K562 (cell line): ENCODE measurements around the gene SH2D1A. TPM values are rescaled to one million over a fixed set of nuclear protein-coding genes. Genes with fewer than 3 reads are reported as not detected.

Experiments
- ATAC-seq: fragments of 200-7000 bp; cut with Tn5 transposase; 3 replicates; pipeline ENCODE4 v1.9.1; 2020; ENCODE audit warnings: moderate library complexity
- BruUV-seq: library from RNA; stranded (reverse); fragments of 400-500 nt; replicated peaks from 2 replicates; lab custom pipeline; 2021; lab: Mats Ljungman, UMichigan
- CTCF ChIA-PET: fragments of 300-600 bp; formaldehyde crosslinking; extraction: SDS; loops from one replicate; lab custom pipeline; 2021; ENCODE audit warnings: low intra/inter-chr PET ratio; lab: Yijun Ruan, JAX
- POLR2A ChIA-PET: fragments of 300-600, 350-650 bp; sonication (Branson Sonifier 250); formaldehyde crosslinking; extraction: SDS; loops from one replicate; lab custom pipeline; 2021; ENCODE audit warnings: antibody characterized with exemption, inconsistent platforms; lab: Yijun Ruan, JAX
- DNase-seq, 4 experiments: peaks; one replicate each; pipeline versions ENCODE4 v3.0.0 to v3.0.0-alpha.2; 2011 to 2018; ENCODE audit warnings: low spot score in 3 of 4, mixed read lengths in 3 of 4; ENCODE audit errors: extremely low read depth in 1 of 4
- FAIRE-seq: peaks from 2 replicates; lab custom pipeline; 2011; peaks lifted over from hg19 to GRCh38; lab: Jason Lieb, UNC
- H2AFZ ChIP-seq: 2 replicates; pipeline ENCODE4 v1.6.0; 2011; ENCODE audit warnings: low read depth, low read length, control low read depth, inconsistent platforms
- H3K27ac ChIP-seq: fragments of 200-600 bp; 3 replicates; pipeline ENCODE4 v1.8.0; 2011; ENCODE audit warnings: low read depth, mild to moderate bottlenecking, control low read depth, inconsistent platforms, low read length, moderate library complexity, mixed read lengths; ENCODE audit errors: extremely low read depth
- H3K27me3 ChIP-seq, 2 experiments: fragments of 300-600 bp in 1 of 2; 2 replicates in 1 of 2; 3 replicates in 1 of 2; pipeline versions ENCODE4 v1.6.0 to v1.8.0; 2011; ENCODE audit warnings: inconsistent platforms in 2 of 2, low read length in 2 of 2, mild to moderate bottlenecking in 1 of 2, mixed read lengths in 1 of 2, moderate library complexity in 1 of 2; ENCODE audit not compliant: control insufficient read depth in 2 of 2, insufficient read depth in 2 of 2
- H3K36me3 ChIP-seq: fragments of 300-600 bp; 3 replicates; pipeline ENCODE4 v1.8.0; 2011; ENCODE audit warnings: mild to moderate bottlenecking, low read length, inconsistent platforms; ENCODE audit not compliant: control insufficient read depth, insufficient read depth
- H3K4me1 ChIP-seq, 2 experiments: fragments of 200-600 bp in 1 of 2; replicated peaks in 1 of 2; 2 replicates in 1 of 2; 3 replicates in 1 of 2; pipeline versions ENCODE4 v1.5.1 to v1.8.0; 2011; ENCODE audit warnings: inconsistent platforms in 2 of 2, low read length in 2 of 2, mild to moderate bottlenecking in 1 of 2, mixed read lengths in 1 of 2, moderate library complexity in 1 of 2; ENCODE audit not compliant: control insufficient read depth in 2 of 2, insufficient read depth in 2 of 2
- H3K4me2 ChIP-seq: 2 replicates; pipeline ENCODE4 v1.6.1; 2011; ENCODE audit warnings: low read length, control low read depth, inconsistent platforms, mixed read lengths; ENCODE audit not compliant: insufficient read depth
- H3K4me3 ChIP-seq: fragments of 200-600 bp; sonication (generic), shearing (Covaris generic); 2 replicates; pipeline ENCODE4 v1.5.1; 2016; ENCODE audit warnings: control low read depth, inconsistent platforms
- H3K79me2 ChIP-seq: fragments of 200-600 bp; 3 replicates; pipeline ENCODE4 v1.8.0; 2011; ENCODE audit warnings: low read length, inconsistent platforms; ENCODE audit not compliant: control insufficient read depth, insufficient read depth
- H3K9ac ChIP-seq, 2 experiments: 2 replicates each; pipeline versions ENCODE4 v1.6.0 to v1.6.1; 2011; ENCODE audit warnings: low read depth in 2 of 2, low read length in 2 of 2, control low read depth in 1 of 2, inconsistent platforms in 1 of 2, mild to moderate bottlenecking in 1 of 2, mixed read lengths in 1 of 2; ENCODE audit not compliant: insufficient read depth in 1 of 2
- H3K9me1 ChIP-seq: one replicate; pipeline ENCODE4 v1.6.0; 2011; ENCODE audit warnings: inconsistent platforms, mild to moderate bottlenecking, low read length, moderate library complexity; ENCODE audit not compliant: control insufficient read depth, insufficient read depth
- H3K9me3 ChIP-seq: replicated peaks from 2 replicates; pipeline ENCODE4 v1.5.1; 2011; ENCODE audit warnings: low read depth, low read length, inconsistent platforms; ENCODE audit not compliant: control insufficient read depth, insufficient read depth
- H4K20me1 ChIP-seq: replicated peaks from 2 replicates; pipeline ENCODE4 v1.6.1; 2011; ENCODE audit warnings: low read length, inconsistent platforms, mixed read lengths; ENCODE audit not compliant: control insufficient read depth, insufficient read depth
- ADNP ChIP-seq: fragments of 200-800 bp; sonication (Bioruptor generic); IDR thresholded peaks from 2 replicates; pipeline ENCODE4 v1.6.1; 2016; ENCODE audit warnings: missing genetic modification characterization, missing compliant biosample characterization
- FOXJ2 ChIP-seq: fragments of 200-800 bp; sonication (Bioruptor generic); IDR thresholded peaks from 2 replicates; pipeline ENCODE4 v1.6.1; 2016; ENCODE audit warnings: missing genetic modification characterization, missing compliant biosample characterization
- GTF2E2 ChIP-seq: fragments of 200-800 bp; sonication (Bioruptor generic); IDR thresholded peaks from 2 replicates; pipeline ENCODE4 v1.6.1; 2016; ENCODE audit warnings: missing genetic modification characterization, missing compliant biosample characterization
- MEF2A ChIP-seq: IDR thresholded peaks from 2 replicates; pipeline ENCODE4 v1.6.1; 2011; ENCODE audit warnings: low read depth, mild to moderate bottlenecking, low read length, moderate library complexity; ENCODE audit not compliant: control insufficient read depth
- MEF2D ChIP-seq: conservative IDR thresholded peaks from 2 replicates; pipeline ENCODE4 v1.6.1; 2016; ENCODE audit warnings: low read depth, missing genetic modification characterization, missing compliant biosample characterization
- PTTG1 ChIP-seq: fragments of 450-650 bp; IDR thresholded peaks from 2 replicates; pipeline ENCODE4 v1.6.1; 2016; ENCODE audit warnings: low read depth, mild to moderate bottlenecking, missing genetic modification characterization, missing compliant biosample characterization
- SIX5 ChIP-seq, 2 experiments: IDR thresholded peaks; 2 replicates each; pipeline ENCODE4 v1.6.1; 2011; ENCODE audit warnings: low read length in 2 of 2, borderline replicate concordance in 1 of 2, low read depth in 1 of 2, mild to moderate bottlenecking in 1 of 2, moderate library complexity in 1 of 2; ENCODE audit not compliant: insufficient read depth in 1 of 2
- SMAD4 ChIP-seq: fragments of 250-450 bp; sonication (Bioruptor Pico); conservative IDR thresholded peaks from 2 replicates; pipeline ENCODE4 v1.8.0; 2021; ENCODE audit warnings: inconsistent platforms, mild to moderate bottlenecking, moderate library complexity
- TOE1 ChIP-seq, 2 experiments: fragments of 450-650 bp in 1 of 2; sonication (generic) in 1 of 2; formaldehyde crosslinking in 1 of 2; IDR thresholded peaks; 2 replicates each; pipeline versions ENCODE4 v1.7.1 to v1.8.0; 2016 to 2022; ENCODE audit warnings: borderline replicate concordance in 2 of 2, mild to moderate bottlenecking in 2 of 2, antibody characterized with exemption in 1 of 2, inconsistent platforms in 1 of 2, low read depth in 1 of 2, missing genetic modification reagents in 1 of 2, moderate library complexity in 1 of 2
- ZNF668 ChIP-seq: fragments of 250-450 bp; sonication (Bioruptor Pico); IDR thresholded peaks from 2 replicates; pipeline ENCODE4 v1.8.0; 2022; ENCODE audit warnings: mild to moderate bottlenecking, inconsistent platforms
- ZNF695 ChIP-seq: fragments of 450-650 bp; formaldehyde crosslinking; IDR thresholded peaks from 2 replicates; pipeline ENCODE4 v1.4.0; 2020; ENCODE audit warnings: mild to moderate bottlenecking, moderate library complexity
- WGBS: fragments of 100-300 bp; shearing (Covaris generic); methylation state at CpG from one replicate; pipeline ENCODE4 v1.1.6; 2016; ENCODE audit warnings: low coverage, mixed read lengths; ENCODE audit not compliant: insufficient coverage; ENCODE audit errors: missing lambda C conversion rate; 5-methylcytosine and 5-hydroxymethylcytosine counted together
- in situ Hi-C: fragments of 300-500 bp; cut with MboI; formaldehyde crosslinking; loops from 4 replicates; pipeline ENCODE4 v1.15.0; 2018; ENCODE audit warnings: inconsistent platforms, mixed read lengths
- intact Hi-C: fragments of 100-400 bp; cut with micrococcal nuclease; formaldehyde crosslinking; loops from 2 replicates; pipeline ENCODE4 v1.14.2; 2022
- polyA plus RNA-seq, 8 experiments: library from polyadenylated mRNA; depleted of rRNA in 4 of 8; stranded (reverse) in 5 of 8; unstranded in 3 of 8; fragments of >200 nt; fragmentation: Nextera tagmentation in 2 of 8; fragmentation: Illumina TruSeq in 1 of 8; extraction: Ambion mirVana in 2 of 8; extraction: Trizol in 1 of 8; gene quantifications; 2 replicates each; pipeline versions ENCODE4 v1.2.1 to v1.2.3, GENCODE V29; 2011 to 2014; ENCODE audit warnings: inconsistent platforms in 1 of 8, missing spikeins in 1 of 8
- total RNA-seq, 7 experiments: library from RNA; depleted of rRNA in 6 of 7; stranded (reverse); fragments of >200 nt in 6 of 7; fragmentation: Illumina TruSeq in 2 of 7; extraction: Trizol in 2 of 7; gene quantifications; 2 replicates each; pipeline versions ENCODE4 v1.2.1 to v1.2.3, GENCODE V29; 2011 to 2021; ENCODE audit warnings: low replicate concordance in 1 of 7
- TF ChIP-seq, protein P1 (sequence below): sonication (generic); formaldehyde crosslinking; IDR thresholded peaks from 2 replicates; pipeline ENCODE4 v1.8.1; 2023; ENCODE audit warnings: mild to moderate bottlenecking, missing genetic modification reagents, moderate library complexity

Gene SH2D1A
- total and polyA plus RNA-seq, 9 of the 15 experiments (the other 6 are each of a cell fraction or from before 2014, with no cell fraction given) = 0.07 to 0.52 (median 0.19) TPM

DNA sequence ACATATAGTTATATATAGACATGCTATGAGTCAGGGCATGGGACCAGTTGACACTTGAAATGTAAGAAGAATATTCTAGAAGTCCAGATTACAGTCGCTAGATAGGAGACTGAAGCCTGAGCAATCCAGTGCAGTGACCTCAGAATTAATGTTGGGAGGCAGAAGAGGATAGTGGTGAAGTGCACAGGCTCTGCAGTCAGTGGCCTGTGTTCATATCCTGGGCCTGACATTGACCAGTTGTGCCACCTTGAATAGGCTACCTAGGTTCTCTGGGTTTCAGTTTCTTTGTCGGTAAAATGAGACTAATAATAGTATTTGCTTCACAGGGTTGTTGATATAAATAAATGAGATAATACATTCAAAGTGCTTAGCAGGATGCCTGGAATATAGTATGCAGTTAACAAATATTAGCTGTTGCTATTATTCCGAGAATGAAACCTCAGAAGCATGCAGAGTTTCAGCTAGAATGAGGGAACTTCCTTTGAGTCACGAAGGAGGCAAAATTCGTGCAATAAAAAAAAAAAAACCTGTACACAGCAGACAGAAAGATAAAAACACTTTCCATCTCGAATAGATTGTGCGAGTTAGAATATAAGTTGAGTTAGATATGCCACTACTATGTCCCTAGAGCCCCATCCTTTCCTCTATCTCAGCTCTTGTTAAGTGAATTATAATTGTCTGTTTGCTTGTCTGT lies 4.0 kb upstream of the SH2D1A start:
- H4K20me1 ChIP-seq = no peaks in the 10 kb centered on the region
- ATAC-seq = peak; percentile 52
- no peak overlapping the region; the same call in 1 of the 3 replicates for H3K27ac ChIP-seq
- H3K27me3 ChIP-seq = no peaks in the 10 kb centered on the region
- ChIA-PET CTCF (no interaction called here), POLR2A (interaction anchor here (0.6 kb wide), 2 partner anchors 11 to 62 kb away, joined by 3 to 4 read pairs; no protein-coding TSS in a partner anchor)
- no peak overlapping the region for H3K4me3 ChIP-seq
- no peaks in the 10 kb centered on the region for H3K36me3 ChIP-seq
- no peak overlapping the region; a peak in 1 of 4 replicates for H3K9ac ChIP-seq
- H3K4me1 ChIP-seq = peaks cover 14 to 28% of the 10 kb centered on the region in 2 experiments; a peak in 4 of 5 replicates
- no peak for DNase-seq
- FAIRE-seq = no peak
- intact Hi-C loops = no loop called here
- no peaks in the 10 kb centered on the region for H3K9me1 ChIP-seq
- no TSS peak for BruUV-seq
- in situ Hi-C loops = no loop called here
- no peaks in the 10 kb centered on the region for H3K79me2 ChIP-seq
- 50% methylated on average over 7 of the region's 7 CpGs for WGBS
- H3K4me2 ChIP-seq = no peak overlapping the region
- no peaks in the 10 kb centered on the region for H3K9me3 ChIP-seq
- H2AFZ ChIP-seq = peak overlapping the region; percentile 67
- TF ChIP-seq ZNF695 (CRISPR knock-in tag) (no peak), TOE1 (IDR thresholded peaks at IDR 0.05; ENCODE audit: borderline replicate concordance) (no peak), TOE1 (CRISPR knock-in tag; IDR thresholded peaks at IDR 0.05; ENCODE audit: borderline replicate concordance, low read depth) (no peak), GTF2E2 (tag) (no peak), ZNF668 (CRISPR knock-in tag) (no peak), PTTG1 (tag) (no peak), FOXJ2 (tag) (no peak), SIX5 (IDR thresholded peaks at IDR 0.05; ENCODE audit: borderline replicate concordance in 1 of 2, insufficient read depth in 1 of 2, low read depth in 1 of 2, low read length in 2 of 2) (no peak), MEF2D (0 out of 2 replicates have a peak, but pooled peaks have one; percentile 5), MEF2A (0 out of 2 replicates have a peak, but pooled peaks have one; percentile 30), ADNP (tag) (peak; percentile 61), SMAD4 (CRISPR knock-in tag) (no peak)
- TF ChIP-seq, protein P1, sequence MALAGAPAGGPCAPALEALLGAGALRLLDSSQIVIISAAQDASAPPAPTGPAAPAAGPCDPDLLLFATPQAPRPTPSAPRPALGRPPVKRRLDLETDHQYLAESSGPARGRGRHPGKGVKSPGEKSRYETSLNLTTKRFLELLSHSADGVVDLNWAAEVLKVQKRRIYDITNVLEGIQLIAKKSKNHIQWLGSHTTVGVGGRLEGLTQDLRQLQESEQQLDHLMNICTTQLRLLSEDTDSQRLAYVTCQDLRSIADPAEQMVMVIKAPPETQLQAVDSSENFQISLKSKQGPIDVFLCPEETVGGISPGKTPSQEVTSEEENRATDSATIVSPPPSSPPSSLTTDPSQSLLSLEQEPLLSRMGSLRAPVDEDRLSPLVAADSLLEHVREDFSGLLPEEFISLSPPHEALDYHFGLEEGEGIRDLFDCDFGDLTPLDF (CRISPR knock-in tag) = no peak
